DMS53 (cell line): ENCODE data around the gene SYT15.
"Not testable (repeated sequence)": the region's sequence is repeated elsewhere in the genome, so short reads cannot be mapped to it uniquely, and the experiment has no call there.

Experiments used
- DNase-seq: peaks from one replicate; lab custom pipeline; 2025; lab: John Stamatoyannopoulos, UW

The SYT15 gene

GRCh38 chr10:46556515-46557318 lies 22.2 kb upstream of the SYT15 start, which contains the start of gene GPRIN2:
TSS of gene GPRIN2 (minus strand) at chr10:46556658. CDS start at chr10:46550736, 5,922 bp downstream.
- DNase-seq: peak; percentile 89

- peak; percentile 82 for DNase-seq
Observed at GRCh38 chr10:46557319-46558121, 21.4 kb upstream of the SYT15 start.

- DNase-seq: no peak
Observed at GRCh38 chr10:46558122-46558391, 20.9 kb upstream of the SYT15 start.

- peak; percentile 97 for DNase-seq
Observed at GRCh38 chr10:46558392-46559185, 20.3 kb upstream of the SYT15 start.

GRCh38 chr10:46559231-46559671 lies 19.7 kb upstream of the SYT15 start:
- DNase-seq: no peak

GRCh38 chr10:46560381-46560780 lies 18.5 kb upstream of the SYT15 start:
- DNase-seq: no peak

GRCh38 chr10:46560952-46561351 lies 18.0 kb upstream of the SYT15 start:
- DNase-seq: no peak

- peak; percentile 84 for DNase-seq
Observed at GRCh38 chr10:46565591-46566332, 13.2 kb upstream of the SYT15 start.

GRCh38 chr10:46567151-46567550 lies 11.8 kb upstream of the SYT15 start:
- DNase-seq: not testable (repeated sequence)

GRCh38 chr10:46570655-46571054 lies 8.3 kb upstream of the SYT15 start:
- DNase-seq: not testable (repeated sequence)

- DNase-seq: not testable (repeated sequence)
Observed at GRCh38 chr10:46572765-46573164, 6.2 kb upstream of the SYT15 start.

GRCh38 chr10:46573314-46573713 lies 5.6 kb upstream of the SYT15 start:
- not testable (repeated sequence) for DNase-seq

GRCh38 chr10:46573884-46574283 lies 5.0 kb upstream of the SYT15 start:
- not testable (repeated sequence) for DNase-seq

- not testable (repeated sequence) for DNase-seq
Observed at GRCh38 chr10:46577624-46578473, 1.1 kb upstream of the SYT15 start.

GRCh38 chr10:46579378-46579777 lies 450 bp downstream of the SYT15 start:
- not testable (repeated sequence) for DNase-seq

- DNase-seq: not testable (repeated sequence)
Observed at GRCh38 chr10:46581997-46582396, 3.1 kb downstream of the SYT15 start.

- not testable (repeated sequence) for DNase-seq
Observed at GRCh38 chr10:46582568-46582967, 3.6 kb downstream of the SYT15 start.

- not testable (repeated sequence) for DNase-seq
Observed at GRCh38 chr10:46584196-46584595, 5.3 kb downstream of the SYT15 start.

GRCh38 chr10:46585246-46585645 lies 6.3 kb downstream of the SYT15 start:
- not testable (repeated sequence) for DNase-seq

GRCh38 chr10:46587546-46587945 lies 8.6 kb downstream of the SYT15 start:
- not testable (repeated sequence) for DNase-seq
